GM13977 (cell line): ENCODE data around the gene CRADD.

ENCODE experiments used
- DNase-seq: peaks from one replicate; pipeline ENCODE4 v3.0.0; 2012; ENCODE audit warnings: low spot score
- in situ Hi-C: fragments of 300-500 bp; cut with MboI; formaldehyde crosslinking; loops from one replicate; pipeline ENCODE4 v1.12.0; 2022; ENCODE audit warnings: low sequenced_read_pairs, low pct_unique_long_range_greater_than_20kb, mixed read lengths, inconsistent platforms; ENCODE audit not compliant: unreplicated experiment
- TF ChIP-seq, protein P1 (sequence below): IDR thresholded peaks from 2 replicates; pipeline ENCODE4 v1.5.1; 2012; ENCODE audit warnings: mild to moderate bottlenecking, control low read depth; ENCODE audit not compliant: insufficient read depth; ENCODE audit errors: extremely low read depth, missing control alignments

The CRADD gene

GRCh38 chr12:93938317-93938716 lies 261.1 kb downstream of the CRADD start:
- in situ Hi-C loops = no loop called here
- TF ChIP-seq, protein P1, sequence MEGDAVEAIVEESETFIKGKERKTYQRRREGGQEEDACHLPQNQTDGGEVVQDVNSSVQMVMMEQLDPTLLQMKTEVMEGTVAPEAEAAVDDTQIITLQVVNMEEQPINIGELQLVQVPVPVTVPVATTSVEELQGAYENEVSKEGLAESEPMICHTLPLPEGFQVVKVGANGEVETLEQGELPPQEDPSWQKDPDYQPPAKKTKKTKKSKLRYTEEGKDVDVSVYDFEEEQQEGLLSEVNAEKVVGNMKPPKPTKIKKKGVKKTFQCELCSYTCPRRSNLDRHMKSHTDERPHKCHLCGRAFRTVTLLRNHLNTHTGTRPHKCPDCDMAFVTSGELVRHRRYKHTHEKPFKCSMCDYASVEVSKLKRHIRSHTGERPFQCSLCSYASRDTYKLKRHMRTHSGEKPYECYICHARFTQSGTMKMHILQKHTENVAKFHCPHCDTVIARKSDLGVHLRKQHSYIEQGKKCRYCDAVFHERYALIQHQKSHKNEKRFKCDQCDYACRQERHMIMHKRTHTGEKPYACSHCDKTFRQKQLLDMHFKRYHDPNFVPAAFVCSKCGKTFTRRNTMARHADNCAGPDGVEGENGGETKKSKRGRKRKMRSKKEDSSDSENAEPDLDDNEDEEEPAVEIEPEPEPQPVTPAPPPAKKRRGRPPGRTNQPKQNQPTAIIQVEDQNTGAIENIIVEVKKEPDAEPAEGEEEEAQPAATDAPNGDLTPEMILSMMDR = no peak
- no peak for DNase-seq

DNA sequence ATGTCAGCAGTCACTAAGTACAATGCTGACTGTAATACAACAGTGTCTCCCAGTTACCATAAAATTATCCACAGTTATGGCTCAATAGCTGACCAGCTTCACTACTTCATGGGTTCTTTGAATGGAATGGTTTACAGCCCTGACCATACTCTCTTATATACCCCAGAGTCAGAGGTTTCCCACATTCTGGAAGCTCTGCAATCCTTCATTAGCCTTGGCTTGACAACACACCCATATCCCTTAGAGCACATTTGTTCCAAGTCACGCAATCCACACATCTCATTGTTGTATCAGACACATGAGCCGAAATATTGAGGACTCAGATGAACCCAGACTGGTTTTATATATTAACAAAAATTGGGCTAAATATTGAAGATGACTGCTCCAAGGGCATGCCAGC lies 261.8 kb downstream of the CRADD start:
- no peak for DNase-seq
- in situ Hi-C loops = no loop called here
- TF ChIP-seq, protein P1 = no peak

DNA sequence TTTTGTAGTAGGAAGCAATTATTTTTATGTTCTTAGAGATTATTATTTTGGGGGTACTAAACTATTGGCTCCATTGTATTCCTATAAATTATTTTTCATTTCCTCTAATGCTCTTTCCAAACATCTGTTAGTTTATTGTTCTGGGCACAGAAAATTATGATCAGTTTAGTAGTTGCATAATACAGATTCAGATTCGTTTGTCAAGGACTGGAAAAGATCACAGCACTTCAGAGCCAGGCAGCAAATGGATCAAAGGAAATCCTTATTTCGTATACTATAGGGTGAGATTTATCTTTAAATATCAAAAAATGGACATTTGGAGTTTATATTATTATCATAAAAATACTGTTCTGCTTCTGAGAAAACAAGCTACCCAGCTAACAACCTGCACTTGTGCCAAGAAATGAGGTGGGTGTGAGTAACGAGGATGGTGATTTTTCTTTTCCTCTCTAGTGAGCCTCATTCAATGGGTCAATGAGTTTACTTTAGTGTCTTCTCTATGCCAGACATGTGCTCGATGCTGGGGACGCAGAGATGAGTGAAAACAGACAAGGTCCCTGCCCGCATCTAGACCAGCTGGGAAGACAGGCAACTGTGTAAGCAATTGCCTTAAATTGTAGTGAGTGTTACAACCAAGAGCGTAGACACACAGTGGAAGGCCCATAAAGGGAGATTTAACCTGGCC lies 262.6 kb downstream of the CRADD start:
- in situ Hi-C loops = no loop called here
- DNase-seq = no peak
- TF ChIP-seq, protein P1 = no peak

GRCh38 chr12:93943780-93944179 lies 266.6 kb downstream of the CRADD start:
- TF ChIP-seq, protein P1 = no peak
- in situ Hi-C loops = no loop called here
- DNase-seq = no peak

DNA sequence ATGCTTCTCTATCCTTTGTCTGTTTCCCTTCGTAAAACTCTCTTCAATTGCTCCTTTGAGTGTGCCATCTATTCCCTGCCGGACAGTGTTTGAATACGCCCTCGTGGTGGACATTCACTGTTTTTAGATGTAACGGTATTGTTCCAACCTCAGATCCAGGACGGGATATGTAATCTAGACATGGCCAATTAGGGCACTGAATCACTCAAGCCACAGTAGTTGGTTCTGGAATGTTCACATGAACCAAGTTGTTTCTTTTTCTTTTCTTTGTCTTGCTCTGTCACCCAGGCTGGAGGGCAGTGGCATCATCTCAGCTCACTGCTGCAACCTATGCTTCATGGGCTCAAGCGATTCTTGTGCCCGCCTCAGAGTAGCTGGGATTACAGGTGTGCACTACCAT lies 267.0 kb downstream of the CRADD start:
- in situ Hi-C loops = no loop called here
- TF ChIP-seq, protein P1 = no peak
- no peak for DNase-seq
